Measurements from ENCODE around the gene ITGB4.
"Not testable (repeated sequence)": the region's sequence is repeated elsewhere in the genome, so short reads cannot be mapped to it uniquely, and the experiment has no call there.

The ITGB4 gene

GRCh38 chr17:75769536-75769935, 48.3 kb downstream of the ITGB4 start:
- no peak for DNase-seq (ENCODE audit: low read depth, low spot score)

- DNase-seq (ENCODE audit: low read depth, low spot score) = peak; percentile 6
Measured at GRCh38 chr17:75771334-75772281, 50.3 kb downstream of the ITGB4 start.

GRCh38 chr17:75773121-75773807, 52.0 kb downstream of the ITGB4 start:
- DNase-seq (ENCODE audit: low read depth, low spot score) = no peak

- DNase-seq (ENCODE audit: low read depth, low spot score) = peak; percentile 41
Measured at GRCh38 chr17:75773808-75774470, 52.7 kb downstream of the ITGB4 start.

GRCh38 chr17:75774471-75774990, 53.3 kb downstream of the ITGB4 start:
- DNase-seq (ENCODE audit: low read depth, low spot score) = peak; percentile 41

GRCh38 chr17:75774991-75775668, 53.9 kb downstream of the ITGB4 start:
- peak; percentile 78 for DNase-seq (ENCODE audit: low read depth, low spot score)

- DNase-seq (ENCODE audit: low read depth, low spot score) = peak; percentile 44
Measured at GRCh38 chr17:75776386-75777295, 55.4 kb downstream of the ITGB4 start.

- no peak for DNase-seq (ENCODE audit: low read depth, low spot score)
Measured at GRCh38 chr17:75777296-75777922, 56.1 kb downstream of the ITGB4 start.

- DNase-seq (ENCODE audit: low read depth, low spot score) = not testable (repeated sequence)
Measured at GRCh38 chr17:75778066-75778860, 57.0 kb downstream of the ITGB4 start.

GRCh38 chr17:75778861-75779249, 57.6 kb downstream of the ITGB4 start:
- peak; percentile 78 for DNase-seq (ENCODE audit: low read depth, low spot score)

- peak; percentile 100 for DNase-seq (ENCODE audit: low read depth, low spot score)
Measured at GRCh38 chr17:75779250-75779986, 58.2 kb downstream of the ITGB4 start.

- DNase-seq (ENCODE audit: low read depth, low spot score) = no peak
Measured at GRCh38 chr17:75779987-75780889, 59.0 kb downstream of the ITGB4 start.

GRCh38 chr17:75783069-75783783, 62.0 kb downstream of the ITGB4 start:
- no peak for DNase-seq (ENCODE audit: low read depth, low spot score)

GRCh38 chr17:75783803-75784472, 62.7 kb downstream of the ITGB4 start:
- DNase-seq (ENCODE audit: low read depth, low spot score) = no peak

- DNase-seq (ENCODE audit: low read depth, low spot score) = peak; percentile 99
Measured at GRCh38 chr17:75784473-75785015, 63.3 kb downstream of the ITGB4 start, which contains the start of gene UNK. UNK (plus strand) TSS chr17:75784806; CDS start chr17:75784881, 75 bp downstream.

All from ELF-1 (cell line).